Measurements from ENCODE around the gene CDH20.

The CDH20 gene

DNA sequence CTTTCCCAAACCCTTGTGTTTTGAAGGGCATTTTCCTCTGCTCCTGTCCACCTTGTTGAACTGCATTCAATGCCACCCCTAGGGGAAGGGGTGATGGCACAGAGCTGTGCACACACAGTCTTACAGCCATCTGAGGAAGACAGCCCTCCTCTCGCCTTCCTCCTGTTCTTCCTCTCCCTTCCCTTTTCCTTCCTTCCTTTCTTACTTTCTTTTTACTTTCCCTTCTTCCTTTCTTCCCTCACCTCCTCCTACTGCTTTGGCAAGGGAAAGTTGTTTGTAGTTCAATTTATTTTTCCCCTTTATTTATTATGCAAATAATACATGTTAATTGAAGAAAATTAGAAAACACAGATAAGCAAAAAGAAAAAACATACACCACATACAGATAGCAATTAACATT, 99.4 kb downstream of the CDH20 start:
- no peak for DNase-seq

DNA sequence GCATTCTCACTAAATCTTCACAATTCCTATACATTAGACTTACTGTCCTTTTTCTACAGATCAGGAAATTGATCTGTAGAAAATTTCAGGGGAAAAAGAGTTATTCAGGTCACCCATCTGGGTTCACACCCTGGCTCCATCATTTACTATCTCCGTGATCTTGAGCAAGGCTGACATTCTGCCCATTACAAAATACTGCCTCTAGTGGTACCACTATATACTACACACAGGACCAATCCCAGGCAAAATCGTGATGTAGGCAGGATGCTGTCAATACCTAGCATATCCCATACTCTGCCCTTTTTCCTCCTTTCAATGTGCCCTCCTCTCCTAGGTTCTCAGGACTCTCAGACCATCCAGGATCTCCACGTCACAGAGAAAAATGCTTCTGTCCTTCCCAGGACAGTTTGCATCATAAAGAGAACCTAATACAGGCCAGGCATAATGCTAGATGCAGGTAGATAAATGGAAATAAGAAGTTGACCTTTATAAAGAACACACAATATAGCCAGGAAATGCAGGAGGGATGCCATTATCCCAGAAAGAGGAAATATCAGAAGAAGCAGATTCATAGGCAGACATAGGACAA, 101.9 kb downstream of the CDH20 start:
- no peak for DNase-seq

- no peak for DNase-seq
Observed at GRCh38 chr18:61443081-61443725, 110.0 kb downstream of the CDH20 start.

- DNase-seq, result no peak
Observed at GRCh38 chr18:61448316-61448715, 115.1 kb downstream of the CDH20 start.

- no peak for DNase-seq
Observed at GRCh38 chr18:61459896-61460648, 126.8 kb downstream of the CDH20 start.

GRCh38 chr18:61464551-61465142, 131.4 kb downstream of the CDH20 start:
- no peak for DNase-seq

DNA sequence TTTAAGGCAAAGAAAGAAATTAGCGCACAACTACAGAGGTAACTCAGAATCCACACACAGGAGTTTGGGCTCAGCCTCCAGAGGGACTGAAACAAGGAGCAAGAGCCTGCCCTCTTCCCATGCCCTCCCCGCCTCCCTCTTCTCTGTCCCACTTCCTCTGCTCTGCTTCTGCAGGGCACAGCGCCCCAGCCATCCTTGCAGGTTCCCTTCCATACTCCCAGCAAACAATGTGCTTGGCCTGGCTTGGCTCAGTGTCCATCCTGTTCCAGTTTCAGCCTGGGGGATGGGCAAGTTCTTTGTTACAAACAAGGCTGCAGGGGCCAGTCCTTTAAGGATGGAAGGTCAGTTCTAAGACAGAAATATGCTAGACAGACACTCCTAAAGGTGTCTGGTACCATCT, 133.5 kb downstream of the CDH20 start:
- no peak for DNase-seq

DNA sequence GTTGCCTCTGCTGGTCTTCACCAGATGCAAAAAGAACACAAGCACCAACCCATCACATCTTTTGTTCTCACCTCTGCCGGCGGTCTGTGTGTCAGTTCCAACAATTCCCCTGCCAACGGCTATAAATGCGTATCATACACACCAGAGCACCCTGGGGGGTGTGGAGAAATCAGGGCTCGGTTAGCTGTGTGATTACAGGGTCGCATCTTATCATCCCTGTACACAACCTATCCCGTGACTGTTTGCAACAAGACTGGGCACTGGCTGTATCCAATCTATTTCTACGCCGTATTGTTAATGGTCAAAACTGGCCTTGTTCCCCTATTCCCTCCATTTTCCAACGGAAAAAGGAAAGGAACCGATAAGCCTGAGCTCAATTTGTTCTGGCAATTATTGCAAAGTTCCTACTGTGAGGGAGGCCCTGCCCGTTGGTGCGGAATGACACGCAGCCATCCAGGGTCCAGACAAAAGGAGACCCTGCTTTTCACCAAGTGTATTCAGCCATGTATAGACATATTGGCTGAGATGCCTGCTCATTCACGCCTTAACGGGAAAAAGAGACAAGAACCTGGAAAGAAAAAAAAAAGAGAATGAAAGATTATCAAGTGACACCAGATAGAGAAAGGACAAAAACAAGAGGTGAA, 136.9 kb downstream of the CDH20 start:
- DNase-seq, result no peak

DNA sequence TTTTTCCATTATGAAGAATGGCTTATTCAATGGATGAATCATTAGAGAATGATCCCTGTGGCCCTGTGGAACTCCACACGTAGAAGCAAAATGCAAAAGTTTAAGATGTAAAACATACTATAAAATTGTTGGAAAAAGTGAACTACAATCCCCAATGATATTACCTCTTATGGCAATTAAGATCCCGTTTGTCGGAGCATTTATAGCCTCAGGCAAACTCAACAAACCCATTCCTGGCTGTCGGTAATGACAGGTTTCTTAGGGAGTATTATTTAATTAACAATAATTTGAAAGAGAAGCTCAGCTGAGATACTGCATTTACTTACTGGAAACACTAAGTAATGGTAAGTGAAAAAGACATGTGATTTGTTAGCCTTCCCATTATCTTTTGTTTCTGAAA, 138.3 kb downstream of the CDH20 start:
- no peak for DNase-seq

DNA sequence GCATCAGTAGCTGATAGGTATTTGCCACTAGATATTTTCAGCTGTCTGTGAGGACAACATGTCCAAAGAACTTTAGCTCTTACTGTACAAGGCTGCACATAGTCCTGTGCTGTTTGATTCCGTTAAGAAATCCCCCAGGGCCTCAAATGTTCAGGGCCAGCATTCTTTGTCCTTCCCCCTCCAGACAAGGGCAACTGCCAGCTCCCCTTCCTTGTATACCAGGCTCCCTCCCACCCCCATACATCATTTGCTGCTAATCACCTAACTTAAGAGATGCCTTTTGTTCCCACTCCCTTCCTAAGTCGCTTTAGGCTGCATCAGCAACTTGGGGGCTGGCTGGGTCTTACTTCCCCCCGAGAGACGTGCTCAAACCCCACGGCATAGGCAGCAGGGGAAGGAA, 138.7 kb downstream of the CDH20 start:
- DNase-seq, result no peak

GRCh38 chr18:61474341-61474740, 141.1 kb downstream of the CDH20 start:
- no peak for DNase-seq

- DNase-seq, result no peak
Observed at GRCh38 chr18:61474918-61475317, 141.7 kb downstream of the CDH20 start.

DNA sequence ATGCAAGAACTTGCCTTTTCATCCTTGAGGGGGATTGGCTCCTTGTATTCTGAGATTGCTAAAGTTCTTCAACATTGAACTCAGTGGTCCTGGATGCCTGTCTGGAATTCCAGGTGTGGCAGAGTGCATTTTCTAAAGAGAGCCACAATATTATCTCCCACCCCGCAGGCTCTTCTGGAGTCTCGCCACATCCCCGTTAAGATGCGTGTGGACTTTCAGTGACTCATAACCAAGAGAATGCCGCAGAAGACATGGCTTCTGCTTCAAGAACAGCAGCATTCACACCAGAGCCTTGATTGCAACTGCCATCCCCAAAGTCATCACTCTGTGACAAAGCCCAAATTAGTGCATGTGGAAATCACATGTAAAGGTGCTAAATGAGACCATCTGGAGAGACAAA, 142.7 kb downstream of the CDH20 start:
- no peak for DNase-seq

GRCh38 chr18:61489334-61489733, 156.1 kb downstream of the CDH20 start:
- no peak for DNase-seq

DNA sequence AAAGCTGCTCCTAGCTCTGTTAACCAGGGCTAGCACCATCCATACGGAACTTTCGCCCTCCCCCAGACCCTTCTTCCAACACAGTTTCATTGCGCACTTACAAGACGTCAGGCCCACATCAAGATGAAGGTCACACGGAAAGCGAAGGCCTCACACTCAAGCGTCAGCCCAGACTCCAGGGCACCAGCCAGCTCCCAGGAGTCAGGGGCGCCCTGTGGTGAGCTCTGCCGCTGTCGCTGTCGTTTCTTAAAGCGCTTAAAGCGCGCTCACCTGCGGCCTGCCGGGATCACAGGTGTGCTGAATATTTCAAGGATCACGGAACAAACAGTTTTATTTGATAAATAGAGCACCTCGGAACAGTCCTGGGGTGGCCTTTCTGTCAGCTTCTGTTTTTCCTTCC, 163.1 kb downstream of the CDH20 start:
- no peak for DNase-seq

DNA sequence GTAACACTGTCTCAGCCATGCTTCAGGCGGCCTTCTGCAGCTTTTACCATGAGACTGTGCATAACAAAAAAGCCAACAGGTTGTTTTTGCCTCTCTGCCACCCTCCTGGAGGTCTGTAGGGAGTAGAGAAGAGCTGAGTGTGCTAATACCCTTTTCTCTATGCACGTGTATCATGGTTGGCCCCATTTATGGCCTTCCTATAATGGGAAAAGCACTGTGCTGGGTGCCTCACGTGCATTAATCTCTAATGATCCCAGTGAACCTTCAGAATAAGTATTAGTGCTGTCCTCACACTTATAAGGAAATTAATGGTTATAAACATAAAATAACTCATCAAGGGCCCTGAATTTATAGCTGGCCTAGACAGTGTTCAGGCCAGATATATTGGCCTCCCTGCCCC, 164.2 kb downstream of the CDH20 start:
- DNase-seq, result no peak

GRCh38 chr18:61502472-61502871, 169.2 kb downstream of the CDH20 start:
- DNase-seq, result no peak

- DNase-seq, result no peak
Observed at GRCh38 chr18:61503688-61504087, 170.5 kb downstream of the CDH20 start.

- DNase-seq, result no peak
Observed at GRCh38 chr18:61528961-61529360, 195.7 kb downstream of the CDH20 start.

DNA sequence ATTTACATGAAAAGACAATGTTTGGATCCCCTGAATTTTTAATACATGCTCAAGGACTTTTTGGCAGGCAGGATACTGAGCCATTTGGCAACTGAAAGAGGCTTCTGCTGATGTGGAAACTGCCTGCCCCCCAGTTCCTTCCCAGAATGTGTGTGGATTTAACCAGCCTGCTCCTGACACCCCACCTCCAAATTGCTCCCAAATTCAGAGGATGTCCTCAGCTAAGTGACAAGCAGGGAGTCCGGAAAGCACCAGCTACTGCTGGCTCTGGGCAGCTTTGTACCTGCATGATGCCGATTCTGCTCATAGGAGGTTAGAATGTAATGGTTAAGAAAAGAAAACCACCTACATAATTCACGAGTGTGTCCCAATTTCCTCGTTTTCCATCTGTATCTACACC, 197.5 kb downstream of the CDH20 start:
- DNase-seq, result no peak

DNA sequence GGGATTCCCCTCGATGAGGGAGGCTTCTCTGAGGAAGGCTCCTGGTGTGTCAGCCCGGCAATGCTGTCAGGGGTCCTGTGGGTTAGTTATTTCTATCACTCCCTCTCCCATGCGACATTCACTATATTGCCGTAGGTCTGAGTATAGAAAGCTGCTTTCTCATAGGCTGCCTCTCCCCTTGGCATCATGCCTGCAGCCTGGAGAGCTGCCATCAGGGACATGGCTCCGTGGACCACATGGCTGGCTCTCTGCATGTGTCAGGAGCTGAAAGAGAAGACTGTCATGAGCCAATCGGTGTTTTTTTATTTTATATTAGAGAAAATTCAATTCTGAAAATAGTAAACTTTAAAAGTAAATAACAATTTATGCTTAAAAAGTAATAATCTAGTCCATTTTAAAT, 198.0 kb downstream of the CDH20 start:
- DNase-seq, result no peak

GRCh38 chr18:61531891-61532290, 198.7 kb downstream of the CDH20 start:
- no peak for DNase-seq

DNA sequence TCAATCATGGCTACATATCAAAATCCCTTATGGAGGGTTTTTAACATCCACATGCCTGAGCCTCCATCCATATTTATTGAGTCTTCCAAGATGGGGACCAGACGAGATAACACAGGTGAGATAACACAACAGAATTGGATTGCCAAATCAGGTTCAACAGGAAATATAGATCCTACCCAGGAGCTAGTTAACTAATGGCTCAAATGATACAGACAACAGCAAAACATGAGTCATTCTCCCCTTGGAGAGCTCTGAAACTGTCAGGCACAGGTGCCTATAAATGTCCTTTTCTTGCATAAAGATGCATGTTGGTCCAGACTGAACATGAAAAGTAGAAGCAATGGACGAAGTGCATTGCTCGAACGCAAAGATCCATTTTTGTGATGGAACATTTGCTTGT, 202.2 kb downstream of the CDH20 start:
- DNase-seq, result no peak

- DNase-seq, result no peak
Observed at GRCh38 chr18:61541673-61542072, 208.4 kb downstream of the CDH20 start.

Measured in CD4-positive, alpha-beta T cell treated with Interleukin-12 subunit alpha and Interleukin-12 subunit beta, for 1 hour (primary cell).